ENCODE measurements around the gene KCNK16.

KCNK16 gene

DNA sequence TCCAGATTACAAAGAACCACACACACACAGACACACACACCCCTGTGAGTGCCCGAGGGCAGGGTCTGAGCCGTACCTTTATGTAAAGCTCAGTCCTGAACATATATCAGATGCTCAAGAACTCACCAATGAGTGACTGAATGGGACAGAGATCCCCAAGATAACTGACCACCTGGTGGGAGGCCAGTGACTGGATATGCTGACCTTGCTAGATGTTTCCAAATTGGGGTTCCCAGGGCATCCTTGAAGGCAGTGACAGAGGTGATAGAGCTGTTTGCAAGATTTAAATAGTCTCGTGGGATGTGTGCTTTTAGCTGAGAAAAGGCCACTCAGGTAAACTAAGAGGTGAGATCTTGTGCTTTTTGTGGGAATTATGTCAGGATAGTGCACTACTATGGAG is 47.6 kb downstream of the KCNK16 start:
- Histone ChIP-seq H3K9me3 (ENCODE audit: control insufficient read depth, insufficient read depth, low read depth, low read length) (no peaks in the 10 kb centered on the region), H3K4me3 (ENCODE audit: low read depth, low read length) (no peak overlapping the region), H3K27ac (ENCODE audit: extremely low read depth, low read depth, low read length) (no peak overlapping the region), H3K36me3 (ENCODE audit: control insufficient read depth in 2 of 2, insufficient read depth in 1 of 2, low read length in 2 of 2) (no peaks in the 10 kb centered on the region), H3K4me1 (ENCODE audit: control insufficient read depth, insufficient read depth, low read length) (no peaks in the 10 kb centered on the region)
- TF ChIP-seq ZNF23 (tag by site-specific recombination; IDR thresholded peaks at IDR 0.05; ENCODE audit: borderline replicate concordance) (no peak), ZNF133 (tag by site-specific recombination; IDR thresholded peaks at IDR 0.05) (no peak), ZNF626 (tag by site-specific recombination; IDR thresholded peaks at IDR 0.05) (no peak), ZNF776 (tag by site-specific recombination; IDR thresholded peaks at IDR 0.05; ENCODE audit: borderline replicate concordance) (no peak), ZNF391 (tag by site-specific recombination; IDR thresholded peaks at IDR 0.05; ENCODE audit: borderline replicate concordance, low read depth) (no peak), WT1 (tag by site-specific recombination; IDR thresholded peaks at IDR 0.05) (no peak), ZNF544 (tag by site-specific recombination; IDR thresholded peaks at IDR 0.05) (no peak), ZNF202 (tag by site-specific recombination; IDR thresholded peaks at IDR 0.05; ENCODE audit: borderline replicate concordance) (no peak), REST (tag by site-specific recombination; IDR thresholded peaks at IDR 0.05) (no peak), ZNF548 (tag by site-specific recombination; IDR thresholded peaks at IDR 0.05) (no peak), ZNF19 (tag by site-specific recombination; IDR thresholded peaks at IDR 0.05; ENCODE audit: low read depth) (no peak), ZNF792 (tag by site-specific recombination; IDR thresholded peaks at IDR 0.05) (no peak), ZBTB1 (tag by site-specific recombination; IDR thresholded peaks at IDR 0.05) (no peak), ZNF138 (tag by site-specific recombination; IDR thresholded peaks at IDR 0.05; ENCODE audit: borderline replicate concordance) (no peak), MEIS1 (CRISPR knock-in tag; IDR thresholded peaks at IDR 0.05; ENCODE audit: borderline replicate concordance) (no peak), HOXD13 (CRISPR knock-in tag; IDR thresholded peaks at IDR 0.05; ENCODE audit: borderline replicate concordance) (no peak)
- TF ChIP-seq, protein P1, sequence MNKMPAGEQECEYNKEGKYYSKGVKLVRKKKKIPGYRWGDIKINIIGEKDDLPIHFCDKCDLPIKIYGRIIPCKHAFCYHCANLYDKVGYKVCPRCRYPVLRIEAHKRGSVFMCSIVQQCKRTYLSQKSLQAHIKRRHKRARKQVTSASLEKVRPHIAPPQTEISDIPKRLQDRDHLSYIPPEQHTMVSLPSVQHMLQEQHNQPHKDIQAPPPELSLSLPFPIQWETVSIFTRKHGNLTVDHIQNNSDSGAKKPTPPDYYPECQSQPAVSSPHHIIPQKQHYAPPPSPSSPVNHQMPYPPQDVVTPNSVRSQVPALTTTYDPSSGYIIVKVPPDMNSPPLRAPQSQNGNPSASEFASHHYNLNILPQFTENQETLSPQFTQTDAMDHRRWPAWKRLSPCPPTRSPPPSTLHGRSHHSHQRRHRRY (tag by site-specific recombination; IDR thresholded peaks at IDR 0.05), result no peak
- TF ChIP-seq, protein P2, sequence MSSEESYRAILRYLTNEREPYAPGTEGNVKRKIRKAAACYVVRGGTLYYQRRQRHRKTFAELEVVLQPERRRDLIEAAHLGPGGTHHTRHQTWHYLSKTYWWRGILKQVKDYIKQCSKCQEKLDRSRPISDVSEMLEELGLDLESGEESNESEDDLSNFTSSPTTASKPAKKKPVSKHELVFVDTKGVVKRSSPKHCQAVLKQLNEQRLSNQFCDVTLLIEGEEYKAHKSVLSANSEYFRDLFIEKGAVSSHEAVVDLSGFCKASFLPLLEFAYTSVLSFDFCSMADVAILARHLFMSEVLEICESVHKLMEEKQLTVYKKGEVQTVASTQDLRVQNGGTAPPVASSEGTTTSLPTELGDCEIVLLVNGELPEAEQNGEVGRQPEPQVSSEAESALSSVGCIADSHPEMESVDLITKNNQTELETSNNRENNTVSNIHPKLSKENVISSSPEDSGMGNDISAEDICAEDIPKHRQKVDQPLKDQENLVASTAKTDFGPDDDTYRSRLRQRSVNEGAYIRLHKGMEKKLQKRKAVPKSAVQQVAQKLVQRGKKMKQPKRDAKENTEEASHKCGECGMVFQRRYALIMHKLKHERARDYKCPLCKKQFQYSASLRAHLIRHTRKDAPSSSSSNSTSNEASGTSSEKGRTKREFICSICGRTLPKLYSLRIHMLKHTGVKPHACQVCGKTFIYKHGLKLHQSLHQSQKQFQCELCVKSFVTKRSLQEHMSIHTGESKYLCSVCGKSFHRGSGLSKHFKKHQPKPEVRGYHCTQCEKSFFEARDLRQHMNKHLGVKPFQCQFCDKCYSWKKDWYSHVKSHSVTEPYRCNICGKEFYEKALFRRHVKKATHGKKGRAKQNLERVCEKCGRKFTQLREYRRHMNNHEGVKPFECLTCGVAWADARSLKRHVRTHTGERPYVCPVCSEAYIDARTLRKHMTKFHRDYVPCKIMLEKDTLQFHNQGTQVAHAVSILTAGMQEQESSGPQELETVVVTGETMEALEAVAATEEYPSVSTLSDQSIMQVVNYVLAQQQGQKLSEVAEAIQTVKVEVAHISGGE (tag by site-specific recombination; conservative IDR thresholded peaks at IDR 0.05; ENCODE audit: low read depth), result no peak
- ChIA-PET POLR2A (no interaction called here), CTCF (interaction anchor here (0.5 to 2.6 kb wide), 4 partner anchors 9 to 1949 kb away, joined by 3 to 8 read pairs (median 6); no protein-coding TSS in a partner anchor)

GRCh38 chr6:39274471-39274870 is 48.0 kb downstream of the KCNK16 start:
- Histone ChIP-seq H3K4me1 (ENCODE audit: control insufficient read depth, insufficient read depth, low read length) (no peaks in the 10 kb centered on the region), H3K4me3 (ENCODE audit: low read depth, low read length) (no peak overlapping the region), H3K36me3 (ENCODE audit: control insufficient read depth in 2 of 2, insufficient read depth in 1 of 2, low read length in 2 of 2) (no peaks in the 10 kb centered on the region), H3K27ac (ENCODE audit: extremely low read depth, low read depth, low read length) (no peak overlapping the region), H3K9me3 (ENCODE audit: control insufficient read depth, insufficient read depth, low read depth, low read length) (no peaks in the 10 kb centered on the region)
- POLR2A ChIA-PET, result no interaction called here
- CTCF ChIA-PET, result interaction anchor here (1.4 to 2.6 kb wide), 3 partner anchors 8 to 44 kb away, joined by 3 to 8 read pairs (median 6); no protein-coding TSS in a partner anchor
- TF ChIP-seq ZNF660 (tag by site-specific recombination; IDR thresholded peaks at IDR 0.05) (no peak), ZNF501 (tag by site-specific recombination; IDR thresholded peaks at IDR 0.05) (no peak), ZNF184 (tag by site-specific recombination; IDR thresholded peaks at IDR 0.05) (no peak), ZSCAN23 (tag by site-specific recombination; IDR thresholded peaks at IDR 0.05) (no peak), KLF1 (tag by site-specific recombination; IDR thresholded peaks at IDR 0.05) (no peak), OSR2 (tag by site-specific recombination; IDR thresholded peaks at IDR 0.05) (no peak), IKZF3 (tag by site-specific recombination; IDR thresholded peaks at IDR 0.05) (no peak), ZNF621 (tag by site-specific recombination; IDR thresholded peaks at IDR 0.05) (no peak), SP2 (tag by site-specific recombination; IDR thresholded peaks at IDR 0.05) (no peak), ZNF473 (tag by site-specific recombination; IDR thresholded peaks at IDR 0.05) (no peak)

Measured in HEK293 (cell line).